Mammary epithelial cell (primary cell): ENCODE measurements around the gene MOSMO.

Experiments used
- EZH2 ChIP-seq: IDR thresholded peaks from 2 replicates; pipeline ENCODE4 v1.6.1; 2012; ENCODE audit warnings: low read length, inconsistent platforms, borderline replicate concordance
- TF ChIP-seq, protein P1 (sequence below), 2 donors: IDR thresholded peaks in 1 of 2; conservative IDR thresholded peaks in 1 of 2; 2 replicates each; pipeline ENCODE4 v1.5.1; 2011 to 2012; ENCODE audit warnings: inconsistent platforms in 2 of 2, low read length in 2 of 2, mild to moderate bottlenecking in 2 of 2, control low read depth in 1 of 2, low read depth in 1 of 2; ENCODE audit not compliant: insufficient read depth in 1 of 2; ENCODE audit errors: extremely low read depth in 1 of 2

DNA sequence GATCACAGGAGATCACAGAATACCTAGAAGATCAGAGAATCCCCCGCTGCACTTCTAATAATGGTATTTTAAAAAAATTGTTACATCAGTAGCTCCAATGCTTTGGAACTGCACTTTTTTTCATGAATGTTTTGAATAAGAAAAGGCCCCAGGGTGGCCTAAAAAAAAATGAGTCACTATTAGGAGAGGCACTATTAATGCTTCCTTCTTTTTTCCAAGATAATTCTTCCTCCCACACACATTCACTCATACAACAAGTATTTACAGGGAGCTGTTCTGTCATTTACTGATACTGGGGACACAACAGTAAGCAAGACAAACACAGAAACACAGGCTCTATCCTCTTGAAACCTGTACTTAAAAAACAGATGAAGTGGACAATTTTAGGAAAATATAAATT lies 6.3 kb upstream of the MOSMO start:
- TF ChIP-seq, protein P1, sequence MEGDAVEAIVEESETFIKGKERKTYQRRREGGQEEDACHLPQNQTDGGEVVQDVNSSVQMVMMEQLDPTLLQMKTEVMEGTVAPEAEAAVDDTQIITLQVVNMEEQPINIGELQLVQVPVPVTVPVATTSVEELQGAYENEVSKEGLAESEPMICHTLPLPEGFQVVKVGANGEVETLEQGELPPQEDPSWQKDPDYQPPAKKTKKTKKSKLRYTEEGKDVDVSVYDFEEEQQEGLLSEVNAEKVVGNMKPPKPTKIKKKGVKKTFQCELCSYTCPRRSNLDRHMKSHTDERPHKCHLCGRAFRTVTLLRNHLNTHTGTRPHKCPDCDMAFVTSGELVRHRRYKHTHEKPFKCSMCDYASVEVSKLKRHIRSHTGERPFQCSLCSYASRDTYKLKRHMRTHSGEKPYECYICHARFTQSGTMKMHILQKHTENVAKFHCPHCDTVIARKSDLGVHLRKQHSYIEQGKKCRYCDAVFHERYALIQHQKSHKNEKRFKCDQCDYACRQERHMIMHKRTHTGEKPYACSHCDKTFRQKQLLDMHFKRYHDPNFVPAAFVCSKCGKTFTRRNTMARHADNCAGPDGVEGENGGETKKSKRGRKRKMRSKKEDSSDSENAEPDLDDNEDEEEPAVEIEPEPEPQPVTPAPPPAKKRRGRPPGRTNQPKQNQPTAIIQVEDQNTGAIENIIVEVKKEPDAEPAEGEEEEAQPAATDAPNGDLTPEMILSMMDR (conservative IDR thresholded peaks at IDR 0.05 in 1 of 2, IDR thresholded peaks at IDR 0.05 in 1 of 2; ENCODE audit: extremely low read depth in 1 of 2, insufficient read depth in 1 of 2, low read depth in 1 of 2, low read length in 2 of 2) = no peak
- TF ChIP-seq EZH2 = no peak
